HepG2 (cell line): ENCODE results near the gene IP6K1. TPM values are rescaled to one million over a fixed set of nuclear protein-coding genes. Genes with fewer than 3 reads are reported as not detected.
A peak's percentile ranks its signal among the peaks of the same experiment; 100 is the strongest.
"Not testable (repeated sequence)": the region's sequence is repeated elsewhere in the genome, so short reads cannot be mapped to it uniquely, and the experiment has no call there.

Experiments used
- ATAC-seq: fragments of 200-7000 bp; cut with Tn5 transposase; 3 replicates; pipeline ENCODE4 v1.9.1; 2020; ENCODE audit warnings: mild to moderate bottlenecking, moderate library complexity
- BruUV-seq: library from RNA; stranded (reverse); fragments of 400-500 nt; replicated peaks from 2 replicates; lab custom pipeline; 2021; lab: Mats Ljungman, UMichigan
- CTCF ChIA-PET: fragments of 300-600 bp; formaldehyde crosslinking; extraction: SDS; loops from one replicate; lab custom pipeline; 2021; ENCODE audit warnings: low total read pairs, inconsistent platforms, low intra/inter-chr PET ratio; lab: Yijun Ruan, JAX
- POLR2A ChIA-PET: fragments of 350-600 bp; sonication (Branson Sonifier 250); formaldehyde crosslinking; loops from one replicate; lab custom pipeline; 2020; ENCODE audit warnings: antibody characterized with exemption, inconsistent platforms; lab: Yijun Ruan, JAX
- DNase-seq: peaks from one replicate; pipeline ENCODE4 v3.0.0-alpha.2; 2015; ENCODE audit warnings: low spot score
- FAIRE-seq: peaks from 3 replicates; lab custom pipeline; 2011; peaks lifted over from hg19 to GRCh38; lab: Jason Lieb, UNC
- H2AFZ ChIP-seq: one replicate; pipeline ENCODE4 v1.6.1; 2011; ENCODE audit warnings: low read length, inconsistent platforms
- H3K27ac ChIP-seq: fragments of 300-600 bp; 3 replicates; pipeline ENCODE4 v1.8.0; 2011; ENCODE audit warnings: mixed run types, mild to moderate bottlenecking, mixed read lengths, low read length, inconsistent platforms; ENCODE audit not compliant: insufficient read depth; ENCODE audit errors: extremely low read length
- H3K27me3 ChIP-seq, 2 experiments: fragments of 200-600 bp in 1 of 2; 2 replicates in 1 of 2; 3 replicates in 1 of 2; pipeline versions ENCODE4 v1.6.0 to v1.8.0; 2011; ENCODE audit warnings: low read length in 2 of 2, mild to moderate bottlenecking in 2 of 2, moderate library complexity in 2 of 2, inconsistent platforms in 1 of 2; ENCODE audit not compliant: insufficient read depth in 2 of 2, control insufficient read depth in 1 of 2
- H3K36me3 ChIP-seq, 2 experiments: fragments of 200-600 bp in 1 of 2; replicated peaks in 1 of 2; 2 replicates in 1 of 2; 3 replicates in 1 of 2; pipeline versions ENCODE4 v1.5.1 to v1.8.0; 2011; ENCODE audit warnings: low read length in 2 of 2, inconsistent platforms in 1 of 2; ENCODE audit not compliant: insufficient read depth in 2 of 2, control insufficient read depth in 1 of 2
- H3K4me1 ChIP-seq: 2 replicates; pipeline ENCODE4 v1.5.1; 2012; ENCODE audit warnings: low read length, inconsistent platforms; ENCODE audit not compliant: insufficient read depth
- H3K4me2 ChIP-seq: 2 replicates; pipeline ENCODE4 v1.6.0; 2011; ENCODE audit warnings: low read depth, low read length, inconsistent platforms
- H3K4me3 ChIP-seq, 3 experiments: fragments of 200-600 bp in 1 of 3; sonication (generic), shearing (Covaris generic) in 1 of 3; replicated peaks in 1 of 3; 2 replicates each; pipeline ENCODE4 v1.5.1; 2011 to 2016; ENCODE audit warnings: low read length in 3 of 3, inconsistent platforms in 2 of 3, low read depth in 2 of 3, mild to moderate bottlenecking in 2 of 3, control low read depth in 1 of 3, mixed read lengths in 1 of 3; ENCODE audit not compliant: insufficient read depth in 1 of 3
- H3K79me2 ChIP-seq: one replicate; pipeline ENCODE4 v1.6.1; 2011; ENCODE audit warnings: low read length, inconsistent platforms; ENCODE audit not compliant: insufficient read depth
- H3K9ac ChIP-seq: 2 replicates; pipeline ENCODE4 v1.6.0; 2011; ENCODE audit warnings: mild to moderate bottlenecking, low read depth, low read length, inconsistent platforms; ENCODE audit not compliant: insufficient read depth
- H3K9me3 ChIP-seq: 2 replicates; pipeline ENCODE4 v1.5.1; 2012; ENCODE audit warnings: mild to moderate bottlenecking, low read length
- H4K20me1 ChIP-seq: 2 replicates; pipeline ENCODE4 v1.6.0; 2011; ENCODE audit warnings: inconsistent platforms, mild to moderate bottlenecking, low read length, moderate library complexity; ENCODE audit not compliant: insufficient read depth
- DNMT1 ChIP-seq: sonication (generic); formaldehyde crosslinking; IDR thresholded peaks from 2 replicates; pipeline ENCODE4 v1.5.1; 2020; ENCODE audit warnings: mild to moderate bottlenecking, missing genetic modification reagents
- FOXM1 ChIP-seq: sonication (generic); formaldehyde crosslinking; IDR thresholded peaks from 2 replicates; pipeline ENCODE4 v1.5.0; 2020; ENCODE audit warnings: missing genetic modification reagents
- NFKB2 ChIP-seq: sonication (generic); formaldehyde crosslinking; IDR thresholded peaks from 2 replicates; pipeline ENCODE4 v1.4.0; 2020; ENCODE audit warnings: missing genetic modification reagents, borderline replicate concordance
- RFX3 ChIP-seq: IDR thresholded peaks from 2 replicates; pipeline ENCODE4 v1.6.1; 2016; ENCODE audit warnings: missing biosample characterization, missing genetic modification reagents
- TCF12 ChIP-seq, 2 experiments: fragments of 450-650 bp in 1 of 2; sonication (generic) in 1 of 2; formaldehyde crosslinking in 1 of 2; IDR thresholded peaks; 2 replicates each; pipeline versions ENCODE4 v1.6.1 to v1.8.0; 2017 to 2022; ENCODE audit warnings: antibody characterized with exemption in 1 of 2, mild to moderate bottlenecking in 1 of 2, missing genetic modification reagents in 1 of 2, moderate library complexity in 1 of 2
- UBTF ChIP-seq: sonication (generic); formaldehyde crosslinking; IDR thresholded peaks from 2 replicates; pipeline ENCODE4 v1.4.0; 2020; ENCODE audit warnings: mild to moderate bottlenecking, missing genetic modification reagents
- ZNF30 ChIP-seq: sonication (generic); formaldehyde crosslinking; IDR thresholded peaks from 2 replicates; pipeline ENCODE4 v1.5.0; 2020; ENCODE audit warnings: mild to moderate bottlenecking, missing genetic modification reagents
- ZNF556 ChIP-seq: sonication (generic); formaldehyde crosslinking; IDR thresholded peaks from 2 replicates; pipeline ENCODE4 v1.4.0; 2020; ENCODE audit warnings: mild to moderate bottlenecking, missing genetic modification reagents, borderline replicate concordance
- ZNF670 ChIP-seq: sonication (generic); formaldehyde crosslinking; IDR thresholded peaks from 2 replicates; pipeline ENCODE4 v1.8.0; 2022; ENCODE audit warnings: mild to moderate bottlenecking, missing genetic modification reagents, borderline replicate concordance
- ZNF780A ChIP-seq: sonication (generic); formaldehyde crosslinking; IDR thresholded peaks from 2 replicates; pipeline ENCODE4 v1.8.0; 2022; ENCODE audit warnings: mild to moderate bottlenecking, missing genetic modification reagents, moderate library complexity
- ZNF850 ChIP-seq: sonication (generic); formaldehyde crosslinking; conservative IDR thresholded peaks from 2 replicates; pipeline ENCODE4 v1.9.0; 2021; ENCODE audit warnings: mild to moderate bottlenecking, missing genetic modification reagents
- ZNF879 ChIP-seq: sonication (generic); formaldehyde crosslinking; IDR thresholded peaks from 2 replicates; pipeline ENCODE4 v1.8.1; 2023; ENCODE audit warnings: missing genetic modification reagents
- WGBS: methylation state at CpG from one replicate; pipeline ENCODE4 v1.1.6; 2017; ENCODE audit warnings: low lambda C conversion rate; 5-methylcytosine and 5-hydroxymethylcytosine counted together
- in situ Hi-C: cut with HindIII; loops from 2 replicates; pipeline ENCODE4 v1.10.0; 2017; ENCODE audit warnings: low pct_unique_long_range_greater_than_20kb; ENCODE audit not compliant: extremely low pct_ligation_motif_present
- intact Hi-C: fragments of 100-400 bp; cut with micrococcal nuclease; formaldehyde crosslinking; loops from one replicate; pipeline ENCODE4 v1.10.0; 2022; ENCODE audit not compliant: unreplicated experiment
- polyA plus RNA-seq, 8 experiments: library from polyadenylated mRNA; depleted of rRNA in 3 of 8; stranded (reverse) in 7 of 8; unstranded in 1 of 8; fragments of >200 nt; fragmentation: Illumina TruSeq in 4 of 8; extraction: Trizol in 4 of 8; gene quantifications; 2 replicates each; pipeline versions ENCODE4 v1.2.1 to v1.2.3, GENCODE V29; 2011 to 2016; ENCODE audit warnings: low read depth in 4 of 8, missing spikeins in 1 of 8, mixed read lengths in 1 of 8; ENCODE audit not compliant: insufficient read depth in 1 of 8
- total RNA-seq, 5 experiments: library from RNA; depleted of rRNA; stranded (reverse); fragments of >200 nt; fragmentation: Illumina TruSeq; extraction: Trizol; gene quantifications; 2 replicates each; pipeline ENCODE4 v1.2.3, GENCODE V29; 2016; ENCODE audit warnings: low read depth in 1 of 5
- TF ChIP-seq, protein P1 (sequence below): IDR thresholded peaks from 2 replicates; pipeline ENCODE4 v1.6.1; 2016; ENCODE audit warnings: low read depth, borderline replicate concordance
- TF ChIP-seq, protein P2 (sequence below): sonication (generic); formaldehyde crosslinking; conservative IDR thresholded peaks from 2 replicates; pipeline ENCODE4 v1.4.0; 2020; ENCODE audit warnings: missing genetic modification reagents
- TF ChIP-seq, protein P3 (sequence below): sonication (generic); formaldehyde crosslinking; IDR thresholded peaks from 2 replicates; pipeline ENCODE4 v1.4.0; 2020; ENCODE audit warnings: missing genetic modification reagents

The IP6K1 gene
- total and polyA plus RNA-seq, 2 of the 13 experiments (the other 11 are each of a cell fraction or from before 2014, with no cell fraction given) = 17.7 to 29.7 TPM

GRCh38 chr3:49785565-49786356, 581 bp downstream of the IP6K1 start (continued):
- TF ChIP-seq TCF12 (IDR thresholded peaks at IDR 0.05) (no peak), TCF12 (CRISPR knock-in tag; IDR thresholded peaks at IDR 0.05) (no peak), UBTF (CRISPR knock-in tag) (no peak; the same call in 1 of the 2 replicates), ZNF780A (CRISPR knock-in tag) (no peak), RFX3 (CRISPR knock-in tag) (no peak), ZNF556 (CRISPR knock-in tag) (no peak), ZNF670 (CRISPR knock-in tag) (0 out of 2 replicates have a peak, but pooled peaks have one; percentile 40), NFKB2 (no peak), ZNF879 (CRISPR knock-in tag) (0 out of 2 replicates have a peak, but pooled peaks have one; percentile 0), FOXM1 (no peak), DNMT1 (CRISPR knock-in tag) (0 out of 2 replicates have a peak, but pooled peaks have one; percentile 45), ZNF30 (0 out of 2 replicates have a peak, but pooled peaks have one; percentile 11), ZNF850 (CRISPR knock-in tag) (0 out of 2 replicates have a peak, but pooled peaks have one; percentile 68)
- TF ChIP-seq, protein P1, sequence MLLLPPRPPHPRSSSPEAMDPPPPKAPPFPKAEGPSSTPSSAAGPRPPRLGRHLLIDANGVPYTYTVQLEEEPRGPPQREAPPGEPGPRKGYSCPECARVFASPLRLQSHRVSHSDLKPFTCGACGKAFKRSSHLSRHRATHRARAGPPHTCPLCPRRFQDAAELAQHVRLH = peak; percentile 8; the same call in 1 of the 2 replicates
- TF ChIP-seq, protein P2, sequence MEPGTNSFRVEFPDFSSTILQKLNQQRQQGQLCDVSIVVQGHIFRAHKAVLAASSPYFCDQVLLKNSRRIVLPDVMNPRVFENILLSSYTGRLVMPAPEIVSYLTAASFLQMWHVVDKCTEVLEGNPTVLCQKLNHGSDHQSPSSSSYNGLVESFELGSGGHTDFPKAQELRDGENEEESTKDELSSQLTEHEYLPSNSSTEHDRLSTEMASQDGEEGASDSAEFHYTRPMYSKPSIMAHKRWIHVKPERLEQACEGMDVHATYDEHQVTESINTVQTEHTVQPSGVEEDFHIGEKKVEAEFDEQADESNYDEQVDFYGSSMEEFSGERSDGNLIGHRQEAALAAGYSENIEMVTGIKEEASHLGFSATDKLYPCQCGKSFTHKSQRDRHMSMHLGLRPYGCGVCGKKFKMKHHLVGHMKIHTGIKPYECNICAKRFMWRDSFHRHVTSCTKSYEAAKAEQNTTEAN (CRISPR knock-in tag) = no peak
- TF ChIP-seq, protein P3, sequence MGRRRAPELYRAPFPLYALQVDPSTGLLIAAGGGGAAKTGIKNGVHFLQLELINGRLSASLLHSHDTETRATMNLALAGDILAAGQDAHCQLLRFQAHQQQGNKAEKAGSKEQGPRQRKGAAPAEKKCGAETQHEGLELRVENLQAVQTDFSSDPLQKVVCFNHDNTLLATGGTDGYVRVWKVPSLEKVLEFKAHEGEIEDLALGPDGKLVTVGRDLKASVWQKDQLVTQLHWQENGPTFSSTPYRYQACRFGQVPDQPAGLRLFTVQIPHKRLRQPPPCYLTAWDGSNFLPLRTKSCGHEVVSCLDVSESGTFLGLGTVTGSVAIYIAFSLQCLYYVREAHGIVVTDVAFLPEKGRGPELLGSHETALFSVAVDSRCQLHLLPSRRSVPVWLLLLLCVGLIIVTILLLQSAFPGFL = 0 out of 2 replicates have a peak, but pooled peaks have one; percentile 42

GRCh38 chr3:49782277-49782676, 4.1 kb downstream of the IP6K1 start:
- CTCF ChIA-PET, ATAC-seq, DNase-seq, H3K4me2 ChIP-seq, H2AFZ ChIP-seq, FAIRE-seq, POLR2A ChIA-PET, H3K4me3 ChIP-seq, H3K27me3 ChIP-seq, H4K20me1 ChIP-seq, H3K36me3 ChIP-seq, intact Hi-C loops, BruUV-seq, in situ Hi-C loops, H3K9ac ChIP-seq, H3K9me3 ChIP-seq: not testable (repeated sequence)
- Histone ChIP-seq H3K79me2 (peaks cover 67% of the 10 kb centered on the region), H3K4me1 (peaks cover 58% of the 10 kb centered on the region), H3K27ac (peak overlapping the region; percentile 60)
- WGBS = 96% methylated on average over 9 of the region's 9 CpGs
